Measurements from ENCODE around the gene SP100. TPM values are rescaled to one million over a fixed set of nuclear protein-coding genes. Genes with fewer than 3 reads are reported as not detected.
"Not testable (repeated sequence)": the region's sequence is repeated elsewhere in the genome, so short reads cannot be mapped to it uniquely, and the experiment has no call there.

SP100 gene
- total and polyA plus RNA-seq, 9 donors = 63.1 to 89.6 (median 75.0) TPM

DNA sequence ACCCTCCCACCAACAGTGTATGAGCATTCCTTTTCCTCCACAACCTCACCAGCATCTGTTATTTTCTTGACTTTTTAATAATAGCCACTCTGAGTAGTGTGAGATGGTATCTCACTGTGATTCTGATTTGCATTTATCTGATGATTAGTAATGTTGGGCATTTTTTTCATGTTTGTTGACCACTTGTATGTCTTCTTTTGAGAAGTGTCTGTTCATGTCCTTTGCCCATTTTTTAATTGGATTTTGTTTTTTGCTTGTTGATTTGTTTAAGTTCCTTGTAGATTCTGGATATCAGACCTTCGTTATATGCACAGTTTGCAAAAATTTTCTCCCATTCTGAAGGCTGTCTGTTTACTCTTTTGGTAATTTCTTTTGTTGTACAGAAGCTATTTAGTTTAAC is 59.1 kb downstream of the SP100 start:
- WGBS, 3 donors = 95 to 97% (median 95%) methylated on average over 1 of the region's 1 CpG
- intact Hi-C loops (cut with DNase I) = no loop called here
- Histone ChIP-seq H3K27ac (no peak overlapping the region), H3K9me3 (no peaks in the 10 kb centered on the region), H3K27me3 (no peaks in the 10 kb centered on the region), H3K4me3 (no peak overlapping the region), H3K4me1 (ENCODE audit: insufficient read depth) (no peaks in the 10 kb centered on the region), H3K36me3 (no peaks in the 10 kb centered on the region)
- DNase-seq = no peak
- TF ChIP-seq POLR2A (IDR thresholded peaks at IDR 0.05) (no peak), EP300 (IDR thresholded peaks at IDR 0.05) (no peak)
- TF ChIP-seq, protein P1, sequence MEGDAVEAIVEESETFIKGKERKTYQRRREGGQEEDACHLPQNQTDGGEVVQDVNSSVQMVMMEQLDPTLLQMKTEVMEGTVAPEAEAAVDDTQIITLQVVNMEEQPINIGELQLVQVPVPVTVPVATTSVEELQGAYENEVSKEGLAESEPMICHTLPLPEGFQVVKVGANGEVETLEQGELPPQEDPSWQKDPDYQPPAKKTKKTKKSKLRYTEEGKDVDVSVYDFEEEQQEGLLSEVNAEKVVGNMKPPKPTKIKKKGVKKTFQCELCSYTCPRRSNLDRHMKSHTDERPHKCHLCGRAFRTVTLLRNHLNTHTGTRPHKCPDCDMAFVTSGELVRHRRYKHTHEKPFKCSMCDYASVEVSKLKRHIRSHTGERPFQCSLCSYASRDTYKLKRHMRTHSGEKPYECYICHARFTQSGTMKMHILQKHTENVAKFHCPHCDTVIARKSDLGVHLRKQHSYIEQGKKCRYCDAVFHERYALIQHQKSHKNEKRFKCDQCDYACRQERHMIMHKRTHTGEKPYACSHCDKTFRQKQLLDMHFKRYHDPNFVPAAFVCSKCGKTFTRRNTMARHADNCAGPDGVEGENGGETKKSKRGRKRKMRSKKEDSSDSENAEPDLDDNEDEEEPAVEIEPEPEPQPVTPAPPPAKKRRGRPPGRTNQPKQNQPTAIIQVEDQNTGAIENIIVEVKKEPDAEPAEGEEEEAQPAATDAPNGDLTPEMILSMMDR (IDR thresholded peaks at IDR 0.05) = no peak

DNA sequence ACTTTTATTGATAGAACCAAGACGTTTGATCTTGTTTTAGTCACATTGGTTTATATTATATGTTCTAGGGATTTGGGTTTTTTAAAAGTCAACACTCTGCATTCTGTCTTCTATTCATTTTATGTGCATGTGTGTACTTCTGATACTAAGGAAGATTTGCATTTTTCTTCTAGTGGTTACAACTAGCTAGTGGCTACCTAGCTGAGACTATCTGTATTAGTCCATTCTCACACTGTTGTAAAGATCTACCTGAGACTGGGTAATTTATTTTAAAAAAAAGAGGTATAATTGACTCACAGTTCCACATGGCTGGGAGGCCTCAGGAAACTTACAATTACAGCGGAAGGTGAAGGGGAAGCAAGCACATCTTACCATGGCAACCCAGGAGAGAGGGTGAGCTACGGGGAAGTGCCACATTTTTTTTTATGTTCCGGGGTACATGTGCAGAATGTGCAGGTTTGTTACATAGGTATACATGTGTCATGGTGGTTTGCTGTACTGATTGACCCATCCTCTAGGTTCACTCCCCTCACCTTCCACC is 69.9 kb downstream of the SP100 start:
- H3K9me3 ChIP-seq = no peaks in the 10 kb centered on the region
- DNase-seq = no peak
- no peak overlapping the region for H3K27ac ChIP-seq
- intact Hi-C loops (cut with DNase I) = no loop called here
- no peak overlapping the region for H3K4me3 ChIP-seq
- H3K27me3 ChIP-seq = no peaks in the 10 kb centered on the region
- no peak for TF ChIP-seq POLR2A (IDR thresholded peaks at IDR 0.05)
- TF ChIP-seq EP300 (IDR thresholded peaks at IDR 0.05) = no peak
- TF ChIP-seq, protein P1 (IDR thresholded peaks at IDR 0.05) = no peak
- WGBS, 3 donors = 87 to 94% (median 87%) methylated on average over 4 of the region's 4 CpGs
- H3K36me3 ChIP-seq = no peaks in the 10 kb centered on the region
- H3K4me1 ChIP-seq (ENCODE audit: insufficient read depth) = no peaks in the 10 kb centered on the region

DNA sequence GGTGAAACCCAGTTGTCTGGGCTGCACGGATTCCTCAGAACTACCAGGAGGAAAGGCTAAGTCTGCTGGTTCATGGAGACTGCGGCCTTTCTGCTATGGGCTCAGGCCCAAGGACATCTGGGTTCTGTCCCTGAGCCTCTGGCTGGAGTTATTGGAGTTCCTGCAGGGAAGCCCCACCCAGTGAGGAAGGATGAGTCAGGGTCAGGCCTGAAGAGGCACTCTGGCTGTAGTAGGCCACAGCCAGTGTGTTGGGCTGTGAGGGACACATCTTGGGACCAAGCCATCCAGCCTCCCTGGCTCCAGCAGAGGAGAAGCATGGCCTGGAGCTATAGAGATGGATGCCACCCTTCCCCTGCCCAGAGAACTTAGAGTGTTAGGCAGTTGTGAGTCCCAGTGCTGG is 75.2 kb downstream of the SP100 start:
- not testable (repeated sequence) for H3K36me3 ChIP-seq

DNA sequence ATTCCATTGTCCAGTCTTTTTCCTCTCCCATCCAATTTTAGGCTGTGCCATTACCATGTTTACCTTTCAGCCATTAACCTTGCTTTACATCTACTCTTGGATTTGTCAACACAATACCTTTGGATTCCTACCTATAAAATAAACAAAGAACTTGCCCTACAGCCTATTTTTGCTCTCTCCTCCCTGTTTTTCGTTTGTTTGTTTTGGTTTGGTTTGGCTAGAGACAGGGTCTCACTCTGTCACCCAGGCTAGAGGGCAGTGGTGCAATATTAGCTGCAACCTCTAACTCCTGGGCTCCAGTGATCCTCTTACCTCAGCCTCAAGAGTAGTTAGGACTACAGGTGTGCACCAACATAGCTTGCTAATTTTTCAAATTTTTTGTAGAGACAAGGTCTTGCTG is 76.1 kb downstream of the SP100 start:
- H3K36me3 ChIP-seq = no peaks in the 10 kb centered on the region
- intact Hi-C loops (cut with DNase I) = no loop called here
- no peak for DNase-seq
- no peak for TF ChIP-seq POLR2A (IDR thresholded peaks at IDR 0.05)
- TF ChIP-seq EP300 (IDR thresholded peaks at IDR 0.05) = no peak
- TF ChIP-seq, protein P1 (IDR thresholded peaks at IDR 0.05) = no peak
- H3K4me1 ChIP-seq (ENCODE audit: insufficient read depth) = no peaks in the 10 kb centered on the region
- 48 to 63% (median 52%) methylated on average over 1 of the region's 1 CpG for WGBS, 3 donors
- no peak overlapping the region for H3K27ac ChIP-seq
- no peaks in the 10 kb centered on the region for H3K9me3 ChIP-seq
- H3K27me3 ChIP-seq = no peaks in the 10 kb centered on the region
- H3K4me3 ChIP-seq = no peak overlapping the region

More for the DNA sequence above, 75.2 kb downstream of the SP100 start:
- H3K9me3 ChIP-seq; H3K27ac ChIP-seq; H3K4me3 ChIP-seq; intact Hi-C loops (cut with DNase I); H3K27me3 ChIP-seq; DNase-seq; H3K4me1 ChIP-seq (ENCODE audit: insufficient read depth): not testable (repeated sequence)
- WGBS, 3 donors = 72 to 97% (median 93%) methylated on average over 2 of the region's 2 CpGs

DNA sequence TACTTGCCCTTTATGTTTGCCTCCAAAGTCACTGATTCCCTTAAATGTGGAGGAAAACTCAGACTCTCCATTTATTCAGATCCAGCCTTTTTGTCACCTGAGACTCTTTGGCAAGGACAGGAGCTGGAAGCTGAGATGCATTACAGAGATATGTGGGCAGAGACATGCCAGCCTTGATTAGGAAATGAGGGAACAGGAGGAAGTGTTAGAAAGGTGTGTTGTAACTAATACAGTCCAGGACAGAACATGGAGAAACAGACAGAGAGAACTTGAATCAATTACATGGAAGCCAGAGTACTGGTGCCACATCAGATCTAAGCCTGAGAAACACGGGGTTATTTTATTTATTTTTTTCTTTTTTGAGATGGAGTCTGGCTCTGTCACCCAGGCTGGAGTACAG is 79.0 kb downstream of the SP100 start:
- WGBS, 3 donors = 74 to 87% (median 85%) methylated on average over 1 of the region's 1 CpG
- TF ChIP-seq POLR2A (IDR thresholded peaks at IDR 0.05) (no peak), EP300 (IDR thresholded peaks at IDR 0.05) (no peak)
- TF ChIP-seq, protein P1 (IDR thresholded peaks at IDR 0.05) = no peak
- Histone ChIP-seq H3K27ac (no peak overlapping the region), H3K27me3 (no peaks in the 10 kb centered on the region), H3K36me3 (no peaks in the 10 kb centered on the region), H3K4me1 (ENCODE audit: insufficient read depth) (no peaks in the 10 kb centered on the region), H3K4me3 (no peak overlapping the region), H3K9me3 (no peaks in the 10 kb centered on the region)
- intact Hi-C loops (cut with DNase I) = no loop called here
- DNase-seq = no peak
